A549 (cell line): Measurements from ENCODE around the gene GLYATL3. TPM values are rescaled to one million over a fixed set of nuclear protein-coding genes. Genes with fewer than 3 reads are reported as not detected.

Experiments
- ATAC-seq, 2 experiments: fragments of 200-7000 bp in 1 of 2; fragments of >200 bp in 1 of 2; cut with Nextera tagmentation in 1 of 2; cut with Tn5 transposase in 1 of 2; 3 replicates each; pipeline versions ENCODE4 v1.8.0 to v1.9.1; 2018 to 2020; ENCODE audit warnings: mild to moderate bottlenecking in 1 of 2, moderate library complexity in 1 of 2
- CTCF ChIA-PET: fragments of 300-600 bp; sonication (Branson Sonifier 250); formaldehyde crosslinking; extraction: SDS; loops from one replicate; lab custom pipeline; 2021; ENCODE audit warnings: antibody characterized with exemption, inconsistent platforms; lab: Yijun Ruan, JAX
- POLR2A ChIA-PET: fragments of 350-600 bp; formaldehyde crosslinking; extraction: SDS; loops from one replicate; lab custom pipeline; 2021; ENCODE audit warnings: antibody characterized with exemption, inconsistent platforms; lab: Yijun Ruan, JAX
- DNase-seq, 2 experiments: peaks; one replicate each; pipeline versions ENCODE4 v3.0.0 to v3.0.0-alpha.2; 2011 to 2016; ENCODE audit warnings: low read depth in 1 of 2, low spot score in 1 of 2
- FAIRE-seq: peaks from 2 replicates; lab custom pipeline; 2011; peaks lifted over from hg19 to GRCh38; lab: Jason Lieb, UNC
- H3K27ac ChIP-seq, 2 experiments: fragments of >200 bp; sonication (Bioruptor Twin); formaldehyde crosslinking; 3 replicates each; pipeline ENCODE4 v1.5.1; 2016 to 2017
- H3K4me1 ChIP-seq: fragments of >200 bp; sonication (Bioruptor Twin); formaldehyde crosslinking; 3 replicates; pipeline ENCODE4 v1.6.1; 2016
- H3K4me2 ChIP-seq: fragments of >200 bp; sonication (Bioruptor Twin); formaldehyde crosslinking; 3 replicates; pipeline ENCODE4 v1.6.1; 2016
- H3K4me3 ChIP-seq: fragments of >200 bp; sonication (Bioruptor Twin); formaldehyde crosslinking; 3 replicates; pipeline ENCODE4 v1.5.1; 2016
- H3K9me3 ChIP-seq: fragments of >200 bp; sonication (Bioruptor Twin); formaldehyde crosslinking; 3 replicates; pipeline ENCODE4 v1.6.1; 2016
- BHLHE40 ChIP-seq: IDR thresholded peaks from 2 replicates; pipeline ENCODE4 v1.6.1; 2012; ENCODE audit warnings: low read depth, low read length, inconsistent platforms
- CBX8 ChIP-seq: fragments of 200-600 bp; sonication (generic); IDR thresholded peaks from 2 replicates; pipeline ENCODE4 v1.6.1; 2016
- CHD4 ChIP-seq: fragments of 200-600 bp; sonication (generic); IDR thresholded peaks from 2 replicates; pipeline ENCODE4 v1.6.1; 2016; ENCODE audit warnings: antibody characterized with exemption, mild to moderate bottlenecking, borderline replicate concordance
- E2F6 ChIP-seq: IDR thresholded peaks from 2 replicates; pipeline ENCODE4 v1.6.1; 2012; ENCODE audit warnings: low read depth, borderline replicate concordance
- FOSB ChIP-seq: fragments of 250-450 bp; sonication (Bioruptor Pico); IDR thresholded peaks from 2 replicates; pipeline ENCODE4 v1.5.0; 2020; ENCODE audit warnings: mild to moderate bottlenecking, moderate library complexity
- FOXS1 ChIP-seq: fragments of 250-450 bp; sonication (Bioruptor Pico); IDR thresholded peaks from 2 replicates; pipeline ENCODE4 v1.5.0; 2020; ENCODE audit warnings: mild to moderate bottlenecking, moderate library complexity
- GATA3 ChIP-seq: IDR thresholded peaks from 2 replicates; pipeline ENCODE4 v1.6.1; 2012; ENCODE audit warnings: borderline replicate concordance
- HDAC2 ChIP-seq: fragments of 200-600 bp; sonication (generic); IDR thresholded peaks from 2 replicates; pipeline ENCODE4 v1.6.1; 2016
- HES2 ChIP-seq: fragments of >200 bp; sonication (Bioruptor Twin); formaldehyde crosslinking; IDR thresholded peaks from 2 replicates; pipeline ENCODE4 v1.6.1; 2016
- HOXB13 ChIP-seq: fragments of 250-450 bp; sonication (Bioruptor Pico); IDR thresholded peaks from 2 replicates; pipeline ENCODE4 v1.5.0; 2020; ENCODE audit warnings: low read depth, mild to moderate bottlenecking, moderate library complexity
- JUN ChIP-seq, 2 experiments: fragments of >200 bp; sonication (Bioruptor Twin); formaldehyde crosslinking; IDR thresholded peaks; 2 replicates in 1 of 2; 3 replicates in 1 of 2; pipeline ENCODE4 v1.6.1; 2016 to 2017
- MAZ ChIP-seq: fragments of 150-350 bp; IDR thresholded peaks from 2 replicates; pipeline ENCODE4 v1.6.1; 2014; ENCODE audit warnings: antibody characterized with exemption, low read depth, low read length, borderline replicate concordance
- NPAS2 ChIP-seq: fragments of 250-450 bp; sonication (Bioruptor Pico); IDR thresholded peaks from 2 replicates; pipeline ENCODE4 v1.8.0; 2022; ENCODE audit warnings: mild to moderate bottlenecking, moderate library complexity, borderline replicate concordance
- NR3C1 ChIP-seq: fragments of >200 bp; sonication (Bioruptor Twin); formaldehyde crosslinking; IDR thresholded peaks from 3 replicates; pipeline ENCODE4 v1.6.1; 2017
- PBX3 ChIP-seq: IDR thresholded peaks from 2 replicates; pipeline ENCODE4 v1.6.1; 2012
- POLR2A ChIP-seq: IDR thresholded peaks from 2 replicates; pipeline ENCODE4 v1.6.1; 2012; ENCODE audit warnings: mild to moderate bottlenecking, low read length
- POLR2AphosphoS2 ChIP-seq: conservative IDR thresholded peaks from 2 replicates; pipeline ENCODE4 v1.6.1; 2012; ENCODE audit warnings: low read length, improper control_type of control experiment, inconsistent platforms
- RARB ChIP-seq: fragments of 250-450 bp; sonication (Bioruptor Pico); IDR thresholded peaks from 2 replicates; pipeline ENCODE4 v1.8.0; 2021; ENCODE audit warnings: mild to moderate bottlenecking, moderate library complexity
- RFX5 ChIP-seq: fragments of 450-650 bp; IDR thresholded peaks from 2 replicates; pipeline ENCODE4 v1.7.1; 2014; ENCODE audit warnings: antibody characterized with exemption, mild to moderate bottlenecking, moderate library complexity
- RNF2 ChIP-seq: fragments of 200-600 bp; sonication (generic); IDR thresholded peaks from 2 replicates; pipeline ENCODE4 v1.6.1; 2016; ENCODE audit warnings: low read depth, mild to moderate bottlenecking, antibody characterized with exemption, moderate library complexity, borderline replicate concordance
- SMC3 ChIP-seq: fragments of >200 bp; sonication (Bioruptor Twin); formaldehyde crosslinking; IDR thresholded peaks from 3 replicates; pipeline ENCODE4 v1.6.1; 2018; ENCODE audit warnings: inconsistent platforms
- SREBF2 ChIP-seq: fragments of 450-650 bp; IDR thresholded peaks from 2 replicates; pipeline ENCODE4 v1.6.1; 2014; ENCODE audit warnings: mild to moderate bottlenecking, moderate library complexity
- TP53 ChIP-seq: fragments of 250-450 bp; sonication (Bioruptor Pico); IDR thresholded peaks from 2 replicates; pipeline ENCODE4 v1.5.0; 2021; ENCODE audit warnings: mild to moderate bottlenecking, moderate library complexity
- ZC3H11A ChIP-seq: fragments of 450-650 bp; IDR thresholded peaks from 2 replicates; pipeline ENCODE4 v1.6.1; 2014; ENCODE audit warnings: antibody characterized with exemption, mild to moderate bottlenecking
- WGBS: methylation state at CpG from one replicate; pipeline ENCODE4 v1.1.6; 2017; ENCODE audit errors: missing lambda C conversion rate; 5-methylcytosine and 5-hydroxymethylcytosine counted together
- polyA plus RNA-seq, 4 experiments: library from polyadenylated mRNA; depleted of rRNA in 3 of 4; stranded (reverse); fragments of >200 nt; fragmentation: RNase III in 1 of 4; extraction: RNeasy Plus Mini Kit Qiagen cat#74134 plus additional on column Dnase treatment in 1 of 4; gene quantifications; 2 replicates in 3 of 4; 3 replicates in 1 of 4; pipeline ENCODE4 v1.2.3, GENCODE V29; 2011 to 2017

The GLYATL3 gene
- polyA plus RNA-seq, 2 of the 4 experiments (the other 2 are of a cell fraction) = not detected

GRCh38 chr6:49526598-49526997 lies 26.9 kb downstream of the GLYATL3 start:
- FAIRE-seq = no peak
- H3K4me3 ChIP-seq = no peak overlapping the region
- DNase-seq = no peak
- H3K9me3 ChIP-seq = no peaks in the 10 kb centered on the region
- no peak for TF ChIP-seq HOXB13 (CRISPR knock-in tag)
- H3K4me1 ChIP-seq = peaks cover 9% of the 10 kb centered on the region; the same call in 2 of the 3 replicates
- WGBS = 81% methylated on average over 10 of the region's 12 CpGs
- ChIA-PET CTCF (no interaction called here), POLR2A (no interaction called here)
- no peak for ATAC-seq
- H3K27ac ChIP-seq = no peak overlapping the region
- no peak overlapping the region for H3K4me2 ChIP-seq

- ChIA-PET CTCF (no interaction called here), POLR2A (no interaction called here)
- WGBS = 47% methylated on average over 1 of the region's 1 CpG
- FAIRE-seq (no peak), DNase-seq (no peak), ATAC-seq (no peak)
- TF ChIP-seq ZC3H11A (no peak), MAZ (no peak), BHLHE40 (no peak), HDAC2 (no peak), JUN (IDR thresholded peaks at IDR 0.05) (no peak), RARB (CRISPR knock-in tag) (no peak), RNF2 (no peak), GATA3 (no peak), PBX3 (no peak)
- no peak overlapping the region for H3K27ac ChIP-seq
- no peaks in the 10 kb centered on the region for H3K9me3 ChIP-seq
- no peak overlapping the region for H3K4me3 ChIP-seq
- no peak overlapping the region for H3K4me2 ChIP-seq
- H3K4me1 ChIP-seq = peaks cover 12% of the 10 kb centered on the region; the same call in 2 of the 3 replicates
These were observed 27.6 kb downstream of the GLYATL3 start for GRCh38 chr6:49527320-49527719.

- CTCF ChIA-PET = no interaction called here
- Histone ChIP-seq H3K4me1 (peaks cover 4% of the 10 kb centered on the region; the same call in 1 of the 3 replicates), H3K4me3 (no peak overlapping the region), H3K27ac (no peak overlapping the region), H3K9me3 (no peaks in the 10 kb centered on the region), H3K4me2 (no peak overlapping the region)
- ATAC-seq (no peak), FAIRE-seq (no peak), DNase-seq (no peak)
- POLR2A ChIA-PET = no interaction called here
- WGBS = 54% methylated on average over 3 of the region's 3 CpGs
- TF ChIP-seq NR3C1 (no peak), E2F6 (no peak), POLR2AphosphoS2 (no peak), POLR2A (no peak), RFX5 (no peak), HES2 (no peak), CBX8 (no peak), TP53 (CRISPR knock-in tag) (no peak), SMC3 (no peak), NPAS2 (CRISPR knock-in tag) (no peak), FOSB (no peak), FOXS1 (no peak), CHD4 (no peak), SREBF2 (no peak)
These were observed 28.8 kb downstream of the GLYATL3 start for GRCh38 chr6:49528571-49528970.
